Skeletal muscle tissue (tissue), 4 donors: ENCODE data around the gene TTLL4. TPM values are rescaled to one million over a fixed set of nuclear protein-coding genes. Genes with fewer than 3 reads are reported as not detected.

Source experiments
- H3K27ac ChIP-seq: one replicate; pipeline ENCODE4 v1.7.0; 2013; ENCODE audit warnings: mild to moderate bottlenecking, low read depth, low read length, inconsistent platforms
- H3K27me3 ChIP-seq, 3 donors: one replicate each; pipeline ENCODE4 v1.7.0; 2013; ENCODE audit warnings: low read length in 3 of 3; ENCODE audit not compliant: control insufficient read depth in 3 of 3, insufficient read depth in 3 of 3
- H3K36me3 ChIP-seq, 3 donors: one replicate each; pipeline ENCODE4 v1.7.0; 2013; ENCODE audit warnings: low read length in 3 of 3; ENCODE audit not compliant: control insufficient read depth in 3 of 3, insufficient read depth in 3 of 3
- H3K4me1 ChIP-seq, 3 donors: one replicate each; pipeline ENCODE4 v1.7.0; 2013; ENCODE audit warnings: low read length in 3 of 3, mild to moderate bottlenecking in 3 of 3; ENCODE audit not compliant: control insufficient read depth in 3 of 3, insufficient read depth in 3 of 3
- H3K4me3 ChIP-seq, 3 donors: one replicate each; pipeline ENCODE4 v1.7.0; 2013; ENCODE audit warnings: low read length in 3 of 3
- H3K9ac ChIP-seq, 3 donors: one replicate each; pipeline ENCODE4 v1.7.0; 2013; ENCODE audit warnings: low read length in 3 of 3, mild to moderate bottlenecking in 3 of 3, moderate library complexity in 2 of 3, low read depth in 1 of 3
- H3K9me3 ChIP-seq, 3 donors: one replicate each; pipeline ENCODE4 v1.7.0; 2013; ENCODE audit warnings: low read length in 3 of 3; ENCODE audit not compliant: control insufficient read depth in 3 of 3
- total RNA-seq: library from RNA; depleted of rRNA; stranded (reverse); fragments of >200 nt; gene quantifications from one replicate; pipeline ENCODE4 v1.2.3, GENCODE V29; 2014
- donor health status: Osteomylitis.

The TTLL4 gene
- total RNA-seq, 1 donor from 2014 or later = 11.0 TPM

DNA sequence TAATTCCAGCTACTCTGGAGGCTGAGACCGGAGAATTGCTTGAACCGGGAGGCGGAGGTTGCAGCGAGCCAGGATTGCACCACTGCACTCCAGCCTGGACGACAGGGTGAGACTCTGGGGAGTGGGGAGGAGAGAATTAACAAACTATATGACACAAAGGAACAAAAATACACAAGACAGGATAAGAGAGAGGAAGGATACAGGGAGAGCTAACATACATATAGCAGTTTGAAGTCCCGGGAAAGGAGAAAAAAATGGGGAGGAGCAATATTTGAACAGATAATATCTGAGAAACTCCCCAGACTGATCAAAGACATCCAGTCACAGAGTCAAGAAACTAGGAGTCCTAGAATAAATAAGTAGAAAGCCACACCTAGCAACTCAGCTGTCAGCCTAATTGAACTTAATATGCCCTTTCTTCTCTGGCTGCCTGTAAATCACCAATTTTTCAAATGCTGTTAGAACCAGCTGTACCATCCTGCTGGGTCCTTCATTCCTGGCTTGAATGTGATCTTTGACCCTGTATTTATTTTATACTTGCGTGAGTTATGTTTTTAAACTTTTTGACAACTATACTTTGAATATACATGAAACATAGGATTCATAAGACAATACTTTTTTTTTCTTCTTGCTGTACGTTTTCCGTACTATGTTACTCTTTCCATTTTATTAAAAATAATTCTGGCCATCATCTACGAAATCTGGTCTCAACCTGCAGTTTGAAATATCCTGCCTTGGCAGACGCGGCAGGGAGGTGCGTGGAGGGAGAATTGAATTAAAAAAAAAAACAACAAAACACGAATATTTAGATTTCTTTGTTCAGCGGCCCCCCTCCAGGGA lies 70.4 kb downstream of the TTLL4 start:
- Histone ChIP-seq H3K27me3 (no peaks in the 10 kb centered on the region), H3K9me3 (no peaks in the 10 kb centered on the region), H3K4me1 (peaks cover 12 to 25% (median 16%) of the 10 kb centered on the region in 3 donors), H3K27ac (peak overlapping the region; percentile 81), H3K4me3 (peak overlapping the region; percentile 88 to 93 (median 89)), H3K9ac (peak overlapping the region; percentile 85 to 94 (median 91)), H3K36me3 (no peaks in the 10 kb centered on the region)

DNA sequence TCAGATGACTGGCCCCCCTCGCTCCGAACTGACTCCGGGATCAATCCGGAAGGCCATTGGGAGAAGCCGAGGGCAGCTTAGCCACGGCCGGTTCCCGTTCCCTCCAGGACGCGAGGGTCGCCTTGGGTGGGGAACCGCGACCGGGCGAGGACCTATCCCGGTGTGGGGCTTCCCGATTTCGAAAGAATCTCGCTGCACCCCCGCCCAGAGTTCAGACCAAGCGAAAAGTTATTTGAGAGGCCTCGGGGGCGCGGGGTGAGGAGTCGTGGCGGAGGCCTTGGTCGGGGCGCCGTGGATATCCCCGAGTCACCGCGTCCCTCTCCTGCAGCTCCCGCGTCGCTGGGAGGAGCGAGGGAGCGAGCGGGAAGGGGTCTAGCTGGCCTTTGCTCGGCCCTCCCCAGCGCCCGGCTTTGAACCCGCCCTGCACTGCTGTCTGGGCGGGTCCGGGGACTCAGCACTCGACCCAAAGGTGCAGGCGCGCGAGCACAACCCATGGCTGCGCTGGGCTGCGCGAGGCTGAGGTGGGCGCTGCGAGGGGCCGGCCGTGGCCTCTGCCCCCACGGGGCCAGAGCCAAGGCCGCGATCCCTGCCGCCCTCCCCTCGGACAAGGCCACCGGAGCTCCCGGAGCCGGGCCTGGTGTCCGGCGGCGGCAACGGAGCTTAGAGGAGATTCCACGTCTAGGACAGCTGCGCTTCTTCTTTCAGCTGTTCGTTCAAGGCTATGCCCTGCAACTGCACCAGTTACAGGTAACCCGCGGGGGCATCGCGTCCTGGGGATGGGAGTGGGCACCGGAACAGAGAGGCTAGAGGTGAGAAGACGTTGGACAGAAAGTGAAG lies 71.3 kb downstream of the TTLL4 start, which contains the start of gene CYP27A1:
TSS of gene CYP27A1 (plus strand) at position 457 of the 837 bp plus-strand sequence. CDS start at position 493, 36 bp downstream.
- Histone ChIP-seq H3K36me3 (no peaks in the 10 kb centered on the region), H3K27me3 (no peaks in the 10 kb centered on the region), H3K27ac (peak within 1 kb of the TSS; percentile 81), H3K9ac (peak within 1 kb of the TSS; percentile 85 to 94 (median 91)), H3K4me1 (peaks cover 12 to 25% (median 16%) of the 10 kb centered on the region in 3 donors), H3K9me3 (no peaks in the 10 kb centered on the region), H3K4me3 (peak within 1 kb of the TSS; percentile 88 to 93 (median 89))

DNA sequence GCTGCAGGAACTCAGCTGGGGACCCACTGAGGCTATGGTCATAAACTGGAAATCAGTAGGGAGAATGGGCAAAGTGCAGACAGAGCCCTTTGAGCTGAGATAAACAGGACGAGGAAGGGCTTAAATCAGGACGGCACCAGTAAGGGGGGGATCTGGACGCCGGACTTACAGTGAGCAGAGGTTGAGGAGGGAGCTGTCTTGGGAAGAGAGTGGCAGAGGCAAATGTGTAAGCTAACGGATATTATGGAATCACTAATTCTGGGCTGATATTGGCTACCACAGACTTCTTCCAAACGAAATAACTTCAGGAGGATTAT lies 71.9 kb downstream of the TTLL4 start:
- Histone ChIP-seq H3K27ac (peak overlapping the region; percentile 81), H3K36me3 (no peaks in the 10 kb centered on the region), H3K27me3 (no peaks in the 10 kb centered on the region), H3K9ac (peak overlapping the region; percentile 85 to 94 (median 91)), H3K4me3 (peak overlapping the region; percentile 88 to 93 (median 89)), H3K9me3 (no peaks in the 10 kb centered on the region), H3K4me1 (peaks cover 12 to 29% (median 16%) of the 10 kb centered on the region in 3 donors)

DNA sequence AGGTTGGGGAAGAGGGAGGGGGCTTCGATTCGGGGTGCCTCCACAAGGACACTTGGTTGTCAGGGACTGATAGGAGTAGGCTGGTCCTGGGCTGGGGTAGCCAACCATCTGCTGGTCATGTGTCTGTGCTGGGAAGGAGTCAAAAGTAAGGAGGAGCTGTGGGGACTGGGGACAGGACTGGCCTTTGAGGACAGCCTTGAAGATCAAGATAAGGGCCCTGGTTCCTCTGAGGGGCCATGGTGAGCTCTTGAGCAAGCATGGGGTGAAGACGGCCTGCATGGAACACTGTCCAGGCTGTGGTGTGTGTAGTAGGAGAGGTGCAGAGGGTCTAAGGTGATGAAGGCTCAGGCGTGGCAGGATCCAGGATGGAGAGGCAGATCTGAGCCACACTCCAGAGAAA lies 73.1 kb downstream of the TTLL4 start:
- Histone ChIP-seq H3K4me1 (peaks cover 12 to 29% (median 16%) of the 10 kb centered on the region in 3 donors), H3K27me3 (no peaks in the 10 kb centered on the region), H3K36me3 (no peaks in the 10 kb centered on the region), H3K27ac (no peak overlapping the region), H3K4me3 (peak overlapping the region; percentile 22 to 57 (median 57)), H3K9me3 (no peaks in the 10 kb centered on the region), H3K9ac (no peak overlapping the region)

DNA sequence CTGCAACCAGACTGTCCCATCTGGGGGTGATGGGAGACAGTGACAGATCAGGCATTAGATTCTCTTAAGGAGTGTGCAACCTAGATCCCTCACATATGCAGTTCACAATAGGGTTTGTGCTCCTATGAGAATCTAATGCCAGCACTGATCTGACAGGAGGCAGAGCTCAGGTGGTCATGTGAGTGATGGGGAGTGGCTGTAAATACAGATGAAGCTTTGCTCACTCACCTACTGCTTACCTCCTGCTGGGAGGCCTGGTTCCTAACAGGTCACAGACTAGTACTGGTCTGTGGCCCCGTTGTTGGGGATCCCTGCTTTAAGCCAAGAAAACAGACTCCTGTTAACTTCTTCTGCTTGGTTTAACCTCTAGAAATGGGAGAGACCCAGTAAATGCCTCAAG lies 74.5 kb downstream of the TTLL4 start:
- Histone ChIP-seq H3K9me3 (no peaks in the 10 kb centered on the region), H3K9ac (no peak overlapping the region), H3K4me1 (peaks cover 12 to 29% (median 16%) of the 10 kb centered on the region in 3 donors), H3K27me3 (no peaks in the 10 kb centered on the region), H3K36me3 (no peaks in the 10 kb centered on the region), H3K4me3 (no peak overlapping the region), H3K27ac (no peak overlapping the region)

DNA sequence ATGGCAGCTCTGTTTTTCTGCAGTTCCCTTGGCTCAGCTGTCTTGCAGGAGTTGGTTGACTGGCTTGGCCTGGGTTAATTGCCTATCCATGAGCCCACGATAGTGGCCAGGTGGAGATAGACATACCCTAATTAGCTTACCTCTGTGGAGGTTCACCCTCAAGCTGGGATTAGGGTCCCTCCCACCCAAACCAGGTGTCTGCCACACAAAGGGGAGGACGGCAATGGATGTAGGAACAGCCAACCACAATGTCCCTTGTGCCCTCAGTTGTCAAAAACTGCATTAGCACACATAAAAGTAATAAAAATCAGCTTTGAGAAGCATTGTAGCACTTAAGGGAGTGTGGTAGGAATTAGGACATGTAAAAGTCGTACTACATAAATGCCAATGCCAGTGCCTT lies 75.5 kb downstream of the TTLL4 start:
- Histone ChIP-seq H3K27ac (no peak overlapping the region), H3K27me3 (no peaks in the 10 kb centered on the region), H3K4me3 (no peak overlapping the region), H3K9ac (no peak overlapping the region), H3K9me3 (no peaks in the 10 kb centered on the region), H3K36me3 (no peaks in the 10 kb centered on the region), H3K4me1 (peaks cover 12 to 27% (median 13%) of the 10 kb centered on the region in 3 donors)

DNA sequence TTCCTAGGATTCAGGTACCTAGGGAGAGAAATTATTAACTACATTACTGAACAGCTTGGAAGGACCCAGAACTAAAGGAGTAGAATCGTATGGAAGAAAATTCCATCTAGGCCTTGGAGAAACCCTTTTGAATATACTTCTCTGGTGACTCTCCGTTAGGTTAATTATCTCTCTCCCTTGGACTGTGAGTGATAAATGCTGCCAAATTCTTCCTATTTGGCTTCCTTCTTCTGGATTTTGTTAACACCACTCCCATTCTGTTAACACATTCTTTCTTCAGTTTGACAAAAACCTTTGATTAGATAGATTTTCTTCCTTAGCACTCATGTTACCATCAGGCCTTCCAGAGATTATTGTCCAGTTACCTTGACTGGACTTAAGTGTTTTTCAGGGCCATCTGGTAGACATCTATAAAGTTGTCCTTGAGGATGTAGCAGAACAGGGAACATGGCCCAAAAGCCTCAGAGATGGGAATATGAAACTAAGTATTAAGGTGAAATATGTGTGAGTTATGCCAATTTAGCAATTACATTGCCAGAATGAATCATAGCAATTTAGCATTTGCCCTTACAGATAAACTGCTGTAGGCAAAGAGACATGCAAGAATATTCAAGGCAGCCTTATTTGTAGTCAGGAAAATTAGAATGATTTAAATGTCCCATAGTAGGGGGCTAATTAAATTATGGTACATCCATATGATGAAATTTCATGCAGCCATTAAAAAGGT lies 78.1 kb downstream of the TTLL4 start:
- Histone ChIP-seq H3K4me3 (no peak overlapping the region), H3K9ac (no peak overlapping the region), H3K9me3 (no peaks in the 10 kb centered on the region), H3K36me3 (no peaks in the 10 kb centered on the region), H3K27me3 (no peaks in the 10 kb centered on the region), H3K27ac (no peak overlapping the region), H3K4me1 (peaks cover 5 to 15% (median 6%) of the 10 kb centered on the region in 3 donors)

DNA sequence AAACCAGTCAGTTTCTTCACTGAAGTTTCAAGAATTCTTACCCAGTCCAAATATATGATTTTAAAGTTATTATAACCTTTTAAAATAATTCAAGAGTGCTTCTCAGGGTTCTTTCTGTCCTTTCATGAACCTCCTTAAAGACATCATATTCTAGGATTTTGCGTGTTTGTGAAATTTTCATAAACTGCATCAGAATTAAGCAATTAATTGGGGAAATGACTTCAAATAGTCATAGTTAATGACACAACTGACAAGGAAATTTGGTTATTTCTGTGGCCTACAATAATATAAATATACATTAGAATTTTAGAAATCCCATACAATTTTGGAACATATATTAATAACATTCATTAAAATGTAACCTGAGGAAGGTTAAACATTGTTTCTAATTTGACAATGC lies 81.8 kb downstream of the TTLL4 start:
- no peak overlapping the region for H3K27ac ChIP-seq
- H3K4me1 ChIP-seq = no peaks in the 10 kb centered on the region
- no peaks in the 10 kb centered on the region for H3K27me3 ChIP-seq
- no peaks in the 10 kb centered on the region for H3K9me3 ChIP-seq
- no peak overlapping the region for H3K9ac ChIP-seq
- H3K36me3 ChIP-seq = no peaks in the 10 kb centered on the region
- H3K4me3 ChIP-seq = no peak overlapping the region

DNA sequence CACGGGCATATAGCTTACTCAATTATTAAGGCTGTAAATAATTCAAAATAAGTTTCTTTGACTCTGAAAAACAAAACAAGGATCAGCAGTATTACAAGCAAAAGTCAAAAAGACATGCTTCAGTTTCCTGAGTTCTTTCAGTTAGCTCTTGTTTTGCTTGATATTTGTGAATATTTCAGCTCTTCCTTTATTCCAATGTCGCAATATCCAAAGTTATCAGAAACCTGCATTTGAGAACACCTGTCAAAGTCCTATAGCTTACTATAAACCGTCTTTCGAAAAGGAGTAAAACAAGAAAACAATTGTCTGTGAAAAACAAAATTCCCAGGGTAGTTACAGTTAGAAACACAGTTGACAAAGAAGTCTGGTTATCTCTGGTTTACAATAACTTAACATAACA lies 86.1 kb downstream of the TTLL4 start:
- Histone ChIP-seq H3K27me3 (no peaks in the 10 kb centered on the region), H3K4me3 (no peak overlapping the region), H3K9me3 (no peaks in the 10 kb centered on the region), H3K9ac (no peak overlapping the region), H3K27ac (no peak overlapping the region), H3K36me3 (no peaks in the 10 kb centered on the region), H3K4me1 (no peaks in the 10 kb centered on the region)
